ENCODE data around the gene CASS4.

DNA sequence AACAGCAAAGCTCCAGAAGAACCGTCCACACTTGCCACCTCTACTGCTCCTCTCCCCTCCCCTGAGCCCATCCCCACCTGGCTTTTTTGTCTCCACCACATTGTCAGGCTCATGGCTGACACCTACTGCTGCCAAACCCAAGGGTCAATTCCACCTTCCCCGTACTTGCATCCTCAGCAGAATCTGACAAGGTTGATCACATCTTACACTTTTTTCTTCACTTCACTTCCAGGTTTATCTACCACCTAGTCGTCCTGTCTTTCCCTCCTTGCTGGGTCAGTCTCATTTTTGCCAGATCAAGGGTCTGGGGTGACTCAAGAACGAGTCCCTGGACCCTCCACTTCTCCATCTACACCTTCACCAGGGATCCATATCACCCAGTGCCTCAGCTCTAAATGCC lies 23.2 kb upstream of the CASS4 start:
- TF ChIP-seq POLR2A (IDR thresholded peaks at IDR 0.05) (no peak), EP300 (IDR thresholded peaks at IDR 0.05) (no peak)
- TF ChIP-seq, protein P1, sequence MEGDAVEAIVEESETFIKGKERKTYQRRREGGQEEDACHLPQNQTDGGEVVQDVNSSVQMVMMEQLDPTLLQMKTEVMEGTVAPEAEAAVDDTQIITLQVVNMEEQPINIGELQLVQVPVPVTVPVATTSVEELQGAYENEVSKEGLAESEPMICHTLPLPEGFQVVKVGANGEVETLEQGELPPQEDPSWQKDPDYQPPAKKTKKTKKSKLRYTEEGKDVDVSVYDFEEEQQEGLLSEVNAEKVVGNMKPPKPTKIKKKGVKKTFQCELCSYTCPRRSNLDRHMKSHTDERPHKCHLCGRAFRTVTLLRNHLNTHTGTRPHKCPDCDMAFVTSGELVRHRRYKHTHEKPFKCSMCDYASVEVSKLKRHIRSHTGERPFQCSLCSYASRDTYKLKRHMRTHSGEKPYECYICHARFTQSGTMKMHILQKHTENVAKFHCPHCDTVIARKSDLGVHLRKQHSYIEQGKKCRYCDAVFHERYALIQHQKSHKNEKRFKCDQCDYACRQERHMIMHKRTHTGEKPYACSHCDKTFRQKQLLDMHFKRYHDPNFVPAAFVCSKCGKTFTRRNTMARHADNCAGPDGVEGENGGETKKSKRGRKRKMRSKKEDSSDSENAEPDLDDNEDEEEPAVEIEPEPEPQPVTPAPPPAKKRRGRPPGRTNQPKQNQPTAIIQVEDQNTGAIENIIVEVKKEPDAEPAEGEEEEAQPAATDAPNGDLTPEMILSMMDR (IDR thresholded peaks at IDR 0.05) = no peak

Measured in ovary (tissue), 3 donors.